ENCODE data around the gene C17orf67. TPM values are rescaled to one million over a fixed set of nuclear protein-coding genes. Genes with fewer than 3 reads are reported as not detected.

C17orf67 gene
- total RNA-seq, 1 experiment from 2014 or later = 1.0 TPM

- no peak overlapping the region for H3K4ac ChIP-seq (ENCODE audit: low read depth, low read length)
- H3K4me3 Mint-ChIP-seq = no peak overlapping the region
- H3K27me3 Mint-ChIP-seq (ENCODE audit: low read depth) = peaks cover 6% of the 10 kb centered on the region
- no peak overlapping the region for H4K5ac ChIP-seq (ENCODE audit: insufficient read length, low read depth, low read length)
- no CpG with 5 or more reads among the region's 7 CpGs for WGBS (ENCODE audit: extremely low coverage, insufficient read length, low lambda C conversion rate)
- no peak overlapping the region for H2BK120ac ChIP-seq (ENCODE audit: low read depth, low read length, poor library complexity, severe bottlenecking)
- no peak overlapping the region for H3K56ac ChIP-seq (ENCODE audit: insufficient read length, low read depth, low read length)
- no peaks in the 10 kb centered on the region; a peak in 2 of 5 replicates for H3K9me3 Mint-ChIP-seq
- no peak overlapping the region for H3K14ac ChIP-seq (ENCODE audit: insufficient read depth, low read length)
- no peaks in the 10 kb centered on the region for H3K27me3 ChIP-seq (ENCODE audit: insufficient read depth, low read length)
- no peak overlapping the region for H2AK5ac ChIP-seq (ENCODE audit: insufficient read length, low read length)
- no peaks in the 10 kb centered on the region for H3K9me3 ChIP-seq (ENCODE audit: control insufficient read depth, low read depth, low read length)
- no peak overlapping the region for H3K23ac ChIP-seq (ENCODE audit: insufficient read length, low read depth, low read length)
- H2BK5ac ChIP-seq (ENCODE audit: insufficient read length, low read length) = no peak overlapping the region
- no peak overlapping the region for H3K9ac ChIP-seq (ENCODE audit: extremely low read depth, insufficient read length, low read length)
- no peak overlapping the region for H2BK12ac ChIP-seq (ENCODE audit: insufficient read length, low read depth, low read length)
- H2BK20ac ChIP-seq (ENCODE audit: low read depth, low read length, poor library complexity, severe bottlenecking) = no peak overlapping the region
- no peaks in the 10 kb centered on the region for H4K20me1 ChIP-seq (ENCODE audit: control insufficient read depth, insufficient read depth, insufficient read length)
- no peak overlapping the region for H2BK15ac ChIP-seq (ENCODE audit: low read depth, low read length)
- no peak overlapping the region for H3K27ac Mint-ChIP-seq
- no peak overlapping the region for H3K27ac ChIP-seq (ENCODE audit: insufficient read length, low read depth, low read length)
- no peaks in the 10 kb centered on the region; a peak in 1 of 7 replicates for H3K36me3 Mint-ChIP-seq (ENCODE audit: insufficient read depth in 1 of 3, low read depth in 3 of 3)
- no peaks in the 10 kb centered on the region for H3K4me1 Mint-ChIP-seq
- no peak for DNase-seq
- H4K8ac ChIP-seq (replicated peaks; ENCODE audit: insufficient read length, low read depth, low read length) = no peak overlapping the region
- H2AFZ ChIP-seq (ENCODE audit: low read length) = no peak overlapping the region
- no peak overlapping the region for H4K91ac ChIP-seq (ENCODE audit: insufficient read length, low read depth, low read length)
- 0 out of 2 replicates have a peak, but pooled peaks cover 3% of the 10 kb centered on the region for H3K4me1 ChIP-seq (ENCODE audit: insufficient read depth, low read length)
- H3T11ph ChIP-seq (ENCODE audit: low read length) = no peak overlapping the region
- no peak overlapping the region for H3K4me2 ChIP-seq (ENCODE audit: insufficient read depth, insufficient read length, low read length)
- no peak for TF ChIP-seq CTCF (conservative IDR thresholded peaks at IDR 0.05)
- no peaks in the 10 kb centered on the region for H3K23me2 ChIP-seq (ENCODE audit: insufficient read length, low read depth, low read length, poor library complexity, severe bottlenecking)
- H3K79me1 ChIP-seq (ENCODE audit: insufficient read depth, low read depth, low read length, poor library complexity, severe bottlenecking) = no peaks in the 10 kb centered on the region
- no peaks in the 10 kb centered on the region for H3K79me2 ChIP-seq (ENCODE audit: insufficient read depth, low read length)
- no peak overlapping the region for H3K18ac ChIP-seq (ENCODE audit: insufficient read length, low read depth, low read length)
Measured at GRCh38 chr17:56879280-56879679, 45.6 kb upstream of the C17orf67 start.

Measured in H9 (cell line).